IMR-90 (cell line): ENCODE measurements around the gene MTMR4. TPM values are rescaled to one million over a fixed set of nuclear protein-coding genes. Genes with fewer than 3 reads are reported as not detected.

Experiments used
- ATAC-seq: fragments of 200-7000 bp; cut with Tn5 transposase; 2 replicates; pipeline ENCODE4 v1.9.1; 2020; ENCODE audit warnings: low read depth, mild to moderate bottlenecking, moderate library complexity
- BruUV-seq: library from RNA; stranded (reverse); fragments of 400-500 nt; replicated peaks from 2 replicates; lab custom pipeline; 2021; lab: Mats Ljungman, UMichigan
- CTCF ChIA-PET: fragments of 300-600 bp; formaldehyde crosslinking; extraction: SDS; loops from one replicate; lab custom pipeline; 2021; ENCODE audit warnings: antibody characterized with exemption; lab: Yijun Ruan, JAX
- POLR2A ChIA-PET: fragments of 300-600 bp; sonication (Branson Sonifier 250); formaldehyde crosslinking; loops from one replicate; lab custom pipeline; 2022; ENCODE audit warnings: antibody characterized with exemption; ENCODE audit not compliant: unreplicated experiment; lab: Charles Lee
- DNase-seq: peaks from one replicate; pipeline ENCODE4 v3.0.0; 2013
- H2AFZ ChIP-seq: replicated peaks from 2 replicates; pipeline ENCODE3; 2013; ENCODE audit warnings: low read length, mild to moderate bottlenecking; ENCODE audit not compliant: poor library complexity
- H2AK5ac ChIP-seq: 2 replicates; pipeline ENCODE4 v1.6.1; 2013; ENCODE audit warnings: low read depth, low read length, inconsistent platforms
- H2AK9ac ChIP-seq: replicated peaks from 2 replicates; pipeline ENCODE3; 2013; ENCODE audit warnings: mild to moderate bottlenecking, low read depth, low read length, moderate library complexity; ENCODE audit not compliant: poor library complexity
- H2BK120ac ChIP-seq: 2 replicates; pipeline ENCODE4 v1.6.1; 2013; ENCODE audit warnings: low read depth, low read length, inconsistent platforms
- H2BK15ac ChIP-seq: 3 replicates; pipeline ENCODE4 v1.6.1; 2013; ENCODE audit warnings: low read depth, low read length, inconsistent platforms
- H2BK20ac ChIP-seq: 2 replicates; pipeline ENCODE4 v1.6.1; 2013; ENCODE audit warnings: low read depth, mild to moderate bottlenecking, inconsistent platforms, low read length, moderate library complexity
- H2BK5ac ChIP-seq: 2 replicates; pipeline ENCODE4 v1.6.1; 2013; ENCODE audit warnings: mild to moderate bottlenecking, low read depth, low read length, inconsistent platforms; ENCODE audit not compliant: poor library complexity, severe bottlenecking
- H3K14ac ChIP-seq: replicated peaks from 2 replicates; pipeline ENCODE4 v1.6.1; 2013; ENCODE audit warnings: low read depth, low read length, inconsistent platforms
- H3K18ac ChIP-seq: 2 replicates; pipeline ENCODE4 v1.6.1; 2013; ENCODE audit warnings: low read depth, low read length, control low read depth
- H3K23ac ChIP-seq: 2 replicates; pipeline ENCODE4 v1.6.1; 2013; ENCODE audit warnings: low read depth, low read length, inconsistent platforms
- H3K27ac ChIP-seq: 2 replicates; pipeline ENCODE4 v1.5.1; 2013; ENCODE audit warnings: mild to moderate bottlenecking, control low read depth, low read length; ENCODE audit not compliant: insufficient read depth
- H3K27me3 ChIP-seq: 2 replicates; pipeline ENCODE4 v1.6.1; 2013; ENCODE audit warnings: low read length; ENCODE audit not compliant: control insufficient read depth, insufficient read depth
- H3K36me3 ChIP-seq: 2 replicates; pipeline ENCODE4 v1.6.1; 2013; ENCODE audit warnings: low read length, mixed read lengths; ENCODE audit not compliant: control insufficient read depth, insufficient read depth
- H3K4ac ChIP-seq: 2 replicates; pipeline ENCODE4 v1.6.1; 2013; ENCODE audit warnings: low read depth, low read length, inconsistent platforms
- H3K4me1 ChIP-seq: 2 replicates; pipeline ENCODE4 v1.6.1; 2013; ENCODE audit warnings: low read length, mixed read lengths; ENCODE audit not compliant: control insufficient read depth, insufficient read depth
- H3K4me2 ChIP-seq: 2 replicates; pipeline ENCODE4 v1.6.1; 2013; ENCODE audit warnings: low read depth, mild to moderate bottlenecking, control low read depth, low read length, moderate library complexity
- H3K4me3 ChIP-seq: 2 replicates; pipeline ENCODE4 v1.5.1; 2013; ENCODE audit warnings: low read depth, mild to moderate bottlenecking, control low read depth, low read length, moderate library complexity; ENCODE audit not compliant: insufficient read depth
- H3K56ac ChIP-seq: 2 replicates; pipeline ENCODE4 v1.6.1; 2013; ENCODE audit warnings: low read length, inconsistent platforms; ENCODE audit not compliant: insufficient read depth; ENCODE audit errors: extremely low read depth
- H3K79me1 ChIP-seq, 2 experiments: 2 replicates each; pipeline ENCODE4 v1.6.1; 2013; ENCODE audit warnings: low read length in 2 of 2, inconsistent platforms in 1 of 2, low read depth in 1 of 2
- H3K9ac ChIP-seq: 2 replicates; pipeline ENCODE4 v1.6.1; 2013; ENCODE audit warnings: low read depth, low read length, control low read depth
- H3K9me1 ChIP-seq: 2 replicates; pipeline ENCODE4 v1.6.1; 2013; ENCODE audit warnings: low read length, inconsistent platforms; ENCODE audit not compliant: insufficient read depth
- H3K9me3 ChIP-seq: 2 replicates; pipeline ENCODE4 v1.6.1; 2013; ENCODE audit warnings: low read length; ENCODE audit not compliant: control insufficient read depth, insufficient read depth
- H4K20me1 ChIP-seq: 2 replicates; pipeline ENCODE4 v1.6.1; 2013; ENCODE audit warnings: low read length, inconsistent platforms; ENCODE audit not compliant: insufficient read depth
- H4K5ac ChIP-seq: 2 replicates; pipeline ENCODE4 v1.6.1; 2013; ENCODE audit warnings: mild to moderate bottlenecking, low read depth, low read length, control low read depth
- H4K8ac ChIP-seq, 2 experiments: 2 replicates each; pipeline ENCODE4 v1.6.1; 2013; ENCODE audit warnings: low read depth in 2 of 2, low read length in 2 of 2, control low read depth in 1 of 2, inconsistent platforms in 1 of 2
- H4K91ac ChIP-seq: 2 replicates; pipeline ENCODE4 v1.6.1; 2013; ENCODE audit warnings: low read depth, low read length, inconsistent platforms; ENCODE audit not compliant: insufficient read depth
- FOS ChIP-seq: fragments of 150-350 bp; IDR thresholded peaks from 2 replicates; pipeline ENCODE4 v1.6.1; 2016; ENCODE audit warnings: low read depth, low read length
- RFX5 ChIP-seq: IDR thresholded peaks from 2 replicates; pipeline ENCODE4 v1.8.0; 2012; ENCODE audit warnings: low read depth, mild to moderate bottlenecking, low read length, moderate library complexity
- WGBS, 2 experiments: methylation state at CpG; one replicate each; pipeline versions ENCODE4 v1.1.5 to v1.1.7; 2013; ENCODE audit warnings: missing lambda C conversion rate in 2 of 2; ENCODE audit not compliant: insufficient read length in 1 of 2; ENCODE audit errors: extremely low coverage in 2 of 2; 5-methylcytosine and 5-hydroxymethylcytosine counted together
- dilution Hi-C: fragments of 300-500 bp; cut with HindIII; formaldehyde crosslinking; loops from one replicate; pipeline ENCODE4 v1.14.3; 2018; ENCODE audit warnings: low sequenced_read_pairs; ENCODE audit not compliant: unreplicated experiment
- in situ Hi-C: fragments of 300-500 bp; cut with MboI; formaldehyde crosslinking; loops from 3 replicates; pipeline ENCODE4 v1.14.3; 2019; ENCODE audit warnings: low sequenced_read_pairs, inconsistent platforms, mixed read lengths
- intact Hi-C: fragments of 100-400 bp; cut with micrococcal nuclease; formaldehyde crosslinking; loops from 2 replicates; pipeline ENCODE4 v1.10.0; 2022
- polyA plus RNA-seq, 3 experiments: library from polyadenylated mRNA; depleted of rRNA; stranded (reverse); fragments of >200 nt; gene quantifications; 2 replicates each; pipeline ENCODE4 v1.2.3, GENCODE V29; 2012; ENCODE audit warnings: low replicate concordance in 1 of 3
- total RNA-seq: library from RNA; depleted of rRNA; stranded (reverse); fragments of >200 nt; gene quantifications from 2 replicates; pipeline ENCODE4 v1.2.3, GENCODE V29; 2012

The MTMR4 gene
- total and polyA plus RNA-seq, 2 of the 4 experiments (the other 2 are of a cell fraction) = 13.2 to 42.5 TPM

GRCh38 chr17:58529275-58529674, 14.8 kb upstream of the MTMR4 start:
- Histone ChIP-seq H3K4me1 (peaks cover 18% of the 10 kb centered on the region), H4K20me1 (no peaks in the 10 kb centered on the region), H3K36me3 (no peaks in the 10 kb centered on the region), H3K27ac (no peak overlapping the region), H3K4me2 (no peak overlapping the region), H2AK9ac (no peak overlapping the region), H2BK5ac (no peak overlapping the region), H4K8ac (no peak overlapping the region), H3K56ac (no peak overlapping the region), H3K27me3 (peaks cover 3% of the 10 kb centered on the region; the same call in 1 of the 2 replicates), H2AFZ (no peak overlapping the region), H2BK120ac (no peak overlapping the region), H3K9me3 (no peaks in the 10 kb centered on the region), H3K18ac (no peak overlapping the region), H3K79me1 (no peaks in the 10 kb centered on the region; a peak in 1 of 4 replicates), H2AK5ac (no peak overlapping the region), H2BK20ac (no peak overlapping the region), H3K9me1 (peaks cover 16% of the 10 kb centered on the region), H3K4ac (no peak overlapping the region), H3K23ac (no peak overlapping the region), H4K91ac (no peak overlapping the region), H2BK15ac (no peak overlapping the region), H4K5ac (no peak overlapping the region), H3K9ac (no peak overlapping the region), H3K4me3 (no peak overlapping the region), H3K14ac (no peak overlapping the region)
- in situ Hi-C loops (no loop called here), intact Hi-C loops (no loop called here), dilution Hi-C loops (no loop called here)
- CTCF ChIA-PET = interaction anchor here (0.5 kb wide), 1 partner anchor 43 kb away, joined by 10 read pairs; no protein-coding TSS in a partner anchor
- ATAC-seq (no peak), DNase-seq (no peak)
- TF ChIP-seq FOS = no peak
- TF ChIP-seq RFX5 = no peak
- WGBS, 2 experiments = 86% methylated on average over 1 of the region's 1 CpG; no CpG with 5 or more reads in 1 of the 2 experiments
- POLR2A ChIA-PET = no interaction called here
- BruUV-seq = no TSS peak
